Psoas muscle (tissue), 8 donors: ENCODE results near the gene NR2F6. TPM values are rescaled to one million over a fixed set of nuclear protein-coding genes. Genes with fewer than 3 reads are reported as not detected.

ENCODE experiments used
- ATAC-seq, 4 donors: fragments of 200-7000 bp; cut with Tn5 transposase; one replicate each; pipeline ENCODE4 v1.9.1; 2020; ENCODE audit warnings: moderate library complexity in 3 of 4, mild to moderate bottlenecking in 2 of 4
- DNase-seq, 2 donors: peaks; one replicate each; pipeline ENCODE4 v3.0.0-alpha.2; 2020
- H3K27ac ChIP-seq: fragments of 200-600 bp; one replicate; pipeline ENCODE4 v1.8.0; 2022
- H3K27me3 ChIP-seq, 3 donors: fragments of 200-600 bp in 1 of 3; one replicate each; pipeline versions ENCODE4 v1.6.1 to v1.8.0; 2013 to 2022; ENCODE audit warnings: low read length in 2 of 3, mild to moderate bottlenecking in 2 of 3, moderate library complexity in 1 of 3; ENCODE audit not compliant: insufficient read depth in 3 of 3
- H3K36me3 ChIP-seq, 2 donors: fragments of 200-600 bp in 1 of 2; one replicate each; pipeline versions ENCODE4 v1.6.1 to v1.8.0; 2013 to 2022; ENCODE audit warnings: low read depth in 1 of 2, mild to moderate bottlenecking in 1 of 2, moderate library complexity in 1 of 2; ENCODE audit not compliant: insufficient read depth in 1 of 2
- H3K4me1 ChIP-seq: fragments of 200-600 bp; one replicate; pipeline ENCODE4 v1.8.0; 2022
- H3K4me3 ChIP-seq: fragments of 200-600 bp; one replicate; pipeline ENCODE4 v1.8.0; 2022; ENCODE audit warnings: mild to moderate bottlenecking
- H3K9me3 ChIP-seq: fragments of 200-600 bp; one replicate; pipeline ENCODE4 v1.8.0; 2022
- CTCF ChIP-seq: fragments of 200-600 bp; IDR thresholded peaks from one replicate; pipeline ENCODE4 v1.8.0; 2022; ENCODE audit warnings: antibody characterized with exemption
- WGBS, 3 donors: extraction: QIAGEN DNeasy Blood & Tissue Kit; methylation state at CpG; one replicate each; pipeline versions ENCODE4 v1.1.6 to v1.1.7; 2013; 5-methylcytosine and 5-hydroxymethylcytosine counted together
- intact Hi-C, 2 donors: fragments of 100-400 bp; cut with DNase I; formaldehyde crosslinking; loops; one replicate each; pipeline versions ENCODE4 v1.11.0 to v1.14.2; 2022
- polyA plus RNA-seq, 3 donors: library from polyadenylated mRNA; stranded (reverse); fragments of 200-250 nt; gene quantifications; one replicate each; pipeline ENCODE4 v1.2.3, GENCODE V29; 2013
- total RNA-seq, 4 donors: library from RNA; stranded (reverse); fragmentation: NEBNext Ultra II Directional in 2 of 4; extraction: Animal tissue kit (Norgen Biotek cat#: 25700) in 2 of 4; gene quantifications; one replicate each; pipeline versions ENCODE4 v1.2.1 to v1.2.4, GENCODE V29; 2021 to 2023
- donor health status: healthy with polysubstance abuse.
- donor health status: DM: no; HTN: no; CAD: no; lungs with moderate emphysema.
- donor health status: Bipolar disorder and iron deficiency.
- donor health status: healthy.
- donor health status: DM: yes; HTN: yes; CAD: no.
- donor health status: DM: no; HTN: no; CAD: no.
- donor health status: DM: no; HTN: no; CAD: no.
- donor health status: DM: yes; HTN: yes; CAD: no.

NR2F6 gene
- total and polyA plus RNA-seq, 7 donors, result 21.1 to 56.7 (median 40.4) TPM

- Histone ChIP-seq H3K27me3 (no peaks in the 10 kb centered on the region), H3K27ac (peak within 1 kb of the TSS; percentile 95), H3K4me3 (peak within 1 kb of the TSS; percentile 84), H3K4me1 (peaks cover 5% of the 10 kb centered on the region), H3K36me3 (peaks cover 9 to 44% of the 10 kb centered on the region in 2 donors), H3K9me3 (no peaks in the 10 kb centered on the region)
- no peak for TF ChIP-seq CTCF
- peak; percentile 94 to 97 (median 95) for ATAC-seq
- WGBS, 3 donors, result 3 to 4% (median 3%) methylated on average over 52 to 56 of the region's 56 CpGs
- DNase-seq, result peak; percentile 90 to 95
- intact Hi-C loops, result loop anchor here in 1 of 2 donors (1.0 to 2.0 kb wide), 2 partner anchors 51 to 140 kb away; partner anchors contain the start of genes BABAM1, HAUS8 and MYO9B
These were observed 30.4 kb downstream of the NR2F6 start, which contains the start of gene USE1 for GRCh38 chr19:17215127-17215971. Gene USE1, plus strand, starts transcription at chr19:17215357. Its CDS starts 49 bp downstream, at chr19:17215406.

DNA sequence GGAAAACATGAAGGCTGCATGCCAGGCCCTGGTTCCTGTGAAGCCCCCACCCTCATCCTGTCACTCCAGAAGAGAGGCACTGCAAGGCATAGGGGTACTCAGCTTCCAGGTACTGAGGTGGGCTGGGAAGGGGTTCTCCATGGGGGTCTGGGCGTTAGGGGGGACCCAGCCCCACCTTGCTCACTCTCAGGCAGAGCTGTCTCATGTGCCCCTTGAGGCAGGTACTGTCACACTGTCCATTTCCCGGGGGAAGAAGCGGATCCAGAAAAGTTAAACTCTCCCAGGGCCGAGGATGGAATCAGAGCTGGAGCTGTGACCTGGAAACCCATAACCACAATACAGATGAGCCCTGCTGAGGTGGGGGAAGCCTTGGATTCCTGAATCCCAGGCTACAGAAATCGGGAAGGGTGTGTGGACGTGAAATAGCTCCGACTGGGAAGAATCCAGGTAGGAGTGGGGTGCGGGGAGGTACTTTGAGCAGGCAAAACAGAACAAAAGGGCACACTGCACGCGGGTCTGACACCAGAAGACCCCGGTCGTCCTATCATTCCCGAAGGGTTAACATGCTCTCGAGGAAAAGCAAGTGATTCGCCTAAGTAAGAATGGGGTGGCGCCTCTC lies 31.1 kb downstream of the NR2F6 start:
- Histone ChIP-seq H3K27me3 (no peaks in the 10 kb centered on the region), H3K9me3 (no peaks in the 10 kb centered on the region), H3K36me3 (peaks cover 9 to 45% of the 10 kb centered on the region in 2 donors), H3K4me1 (peaks cover 5% of the 10 kb centered on the region), H3K4me3 (peak overlapping the region; percentile 84), H3K27ac (peak overlapping the region; percentile 95)
- DNase-seq (no peak), ATAC-seq (peak in 1 of 4 donors; percentile 2)
- WGBS, 3 donors, result 29 to 34% (median 34%) methylated on average over 16 of the region's 16 CpGs
- TF ChIP-seq CTCF, result no peak
- intact Hi-C loops, result loop anchor here in 1 of 2 donors (1.0 to 2.0 kb wide), 2 partner anchors 52 to 139 kb away; partner anchors contain the start of genes BABAM1, HAUS8 and MYO9B

DNA sequence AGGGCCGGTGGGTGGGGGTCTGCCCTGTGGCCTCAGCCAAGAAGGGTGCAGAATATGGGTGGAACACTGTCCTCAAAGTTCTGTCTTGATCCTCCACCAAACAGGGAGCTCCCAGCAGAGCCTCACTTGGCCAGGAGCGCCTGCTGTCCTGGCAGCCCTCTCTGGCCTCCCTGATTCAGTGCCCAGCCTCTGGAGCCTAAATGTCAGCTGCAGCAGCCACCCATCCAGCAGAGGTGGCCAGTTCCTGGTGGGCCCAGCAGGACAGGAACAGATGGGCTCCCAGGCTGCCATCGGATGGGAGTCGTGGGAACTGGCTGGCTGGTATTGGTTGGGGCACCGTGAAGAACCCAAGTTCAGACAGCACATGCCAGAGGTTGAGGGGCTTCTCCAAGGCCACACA lies 32.4 kb downstream of the NR2F6 start:
- DNase-seq, result no peak
- Histone ChIP-seq H3K27ac (no peak overlapping the region), H3K36me3 (peaks cover 4 to 41% of the 10 kb centered on the region in 2 donors), H3K9me3 (no peaks in the 10 kb centered on the region), H3K27me3 (no peaks in the 10 kb centered on the region), H3K4me1 (peaks cover 5% of the 10 kb centered on the region), H3K4me3 (no peak overlapping the region)
- no peak for ATAC-seq
- WGBS, 3 donors, result 39 to 64% (median 45%) methylated on average over 3 to 5 of the region's 5 CpGs
- TF ChIP-seq CTCF, result no peak
- intact Hi-C loops, result no loop called here

GRCh38 chr19:17211547-17212446 lies 33.9 kb downstream of the NR2F6 start:
- peaks cover 5% of the 10 kb centered on the region for H3K4me1 ChIP-seq
- H3K27me3 ChIP-seq, result no peaks in the 10 kb centered on the region
- WGBS, 3 donors, result 91 to 95% (median 93%) methylated on average over 38 to 58 of the region's 58 CpGs
- ATAC-seq (no peak), DNase-seq (no peak)
- no peak for TF ChIP-seq CTCF
- H3K27ac ChIP-seq, result no peak overlapping the region
- peaks cover 0 to 32% of the 10 kb centered on the region in 2 donors for H3K36me3 ChIP-seq
- no peak overlapping the region for H3K4me3 ChIP-seq
- intact Hi-C loops, result no loop called here
- no peaks in the 10 kb centered on the region for H3K9me3 ChIP-seq
